Cerebellar nuclear complex (tissue), 1 donor: ENCODE measurements around the gene CLIC5.

Source experiments
- DNase-seq, 2 experiments: peaks; one replicate each; lab custom pipeline; 2025; lab: John Stamatoyannopoulos, UW

CLIC5 gene

GRCh38 chr6:45964300-45964699 is 51.4 kb downstream of the CLIC5 start:
- DNase-seq: no peak

DNA sequence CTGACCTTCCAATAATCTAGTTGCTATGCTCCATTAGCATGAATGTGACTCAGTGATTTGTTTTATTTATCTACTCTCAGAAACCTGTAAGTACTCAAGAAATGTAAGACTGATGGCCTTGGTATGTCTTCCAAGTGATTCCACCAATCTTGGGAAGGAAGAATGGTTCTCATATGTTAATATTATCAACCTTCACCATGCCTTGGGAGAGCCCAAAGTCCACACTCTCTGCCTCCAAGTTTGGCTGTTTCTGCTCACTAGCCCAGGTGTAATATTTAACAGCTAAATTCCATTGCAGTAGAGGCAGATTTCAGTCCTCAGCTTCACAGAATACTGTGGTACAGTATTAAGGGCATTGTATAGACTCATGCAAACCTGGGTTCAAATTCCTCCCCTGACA is 51.8 kb downstream of the CLIC5 start:
- DNase-seq: no peak

DNA sequence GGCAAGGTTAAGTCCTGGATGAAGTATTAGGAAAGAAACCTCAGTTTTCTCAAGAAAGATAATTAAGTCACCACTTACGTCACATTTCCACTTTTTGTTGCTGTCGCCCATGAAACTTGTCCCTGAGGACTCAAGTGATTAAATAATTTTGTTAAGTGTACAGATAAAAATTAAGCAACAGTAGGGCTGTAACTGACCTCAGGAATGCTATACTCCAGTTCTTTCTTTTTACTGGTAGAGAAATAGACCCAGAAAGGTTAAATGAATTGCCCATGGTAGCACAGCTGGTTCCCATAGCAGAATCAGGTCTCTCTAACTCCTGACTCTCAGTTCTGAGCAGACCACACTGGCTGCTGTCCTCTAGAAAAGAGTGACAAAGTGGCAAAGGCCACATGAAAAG is 54.5 kb downstream of the CLIC5 start:
- DNase-seq: no peak

DNA sequence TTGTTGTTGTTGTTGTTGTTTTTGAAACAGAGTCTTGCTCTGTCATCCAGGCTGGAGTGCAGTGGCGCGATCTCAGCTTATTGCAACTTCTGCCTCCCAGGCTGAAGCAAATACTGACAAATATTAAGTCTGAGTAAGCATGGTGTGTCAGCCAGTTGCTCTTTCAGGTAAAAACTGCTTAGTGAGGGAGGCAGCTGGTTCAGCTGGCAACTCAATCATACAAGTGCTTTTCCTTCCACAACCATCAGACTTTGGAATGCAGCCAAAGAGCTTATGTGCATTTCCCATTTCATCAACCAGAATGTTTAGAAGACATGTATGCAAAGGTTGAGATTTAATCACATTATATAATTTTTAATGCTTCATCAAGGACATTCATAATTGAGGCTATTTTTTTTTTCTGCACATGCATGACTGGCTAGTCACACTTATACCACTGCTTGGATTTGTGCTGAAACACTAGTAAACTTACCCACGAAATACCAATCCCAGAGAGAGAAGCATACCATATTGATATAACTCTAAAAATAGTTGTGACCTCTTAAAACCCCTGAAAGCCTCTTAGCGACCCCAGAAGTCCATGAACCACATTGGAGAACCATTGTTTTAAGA is 56.0 kb downstream of the CLIC5 start:
- no peak for DNase-seq

GRCh38 chr6:45956663-45957062 is 59.0 kb downstream of the CLIC5 start:
- DNase-seq: no peak

- no peak for DNase-seq
Measured at GRCh38 chr6:45956176-45956575, 59.5 kb downstream of the CLIC5 start.

DNA sequence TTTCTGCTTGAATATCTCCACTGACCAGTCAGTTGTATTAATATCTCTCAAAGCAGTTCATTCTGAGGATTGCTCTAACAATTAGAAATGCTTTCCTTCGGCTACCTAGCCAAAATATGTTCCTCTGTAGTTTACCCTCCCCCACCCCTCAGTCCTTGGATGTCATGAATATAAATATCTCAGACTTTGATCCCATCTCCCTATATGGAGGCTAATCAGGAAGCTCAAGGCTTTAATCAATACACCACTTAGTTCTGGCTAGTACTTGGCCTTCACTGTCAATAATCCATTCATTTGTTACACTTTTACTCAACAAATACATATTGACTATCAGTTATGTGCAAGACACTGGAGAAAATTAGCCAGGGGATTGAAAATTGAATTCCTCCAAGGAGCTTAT is 60.1 kb downstream of the CLIC5 start:
- no peak for DNase-seq

DNA sequence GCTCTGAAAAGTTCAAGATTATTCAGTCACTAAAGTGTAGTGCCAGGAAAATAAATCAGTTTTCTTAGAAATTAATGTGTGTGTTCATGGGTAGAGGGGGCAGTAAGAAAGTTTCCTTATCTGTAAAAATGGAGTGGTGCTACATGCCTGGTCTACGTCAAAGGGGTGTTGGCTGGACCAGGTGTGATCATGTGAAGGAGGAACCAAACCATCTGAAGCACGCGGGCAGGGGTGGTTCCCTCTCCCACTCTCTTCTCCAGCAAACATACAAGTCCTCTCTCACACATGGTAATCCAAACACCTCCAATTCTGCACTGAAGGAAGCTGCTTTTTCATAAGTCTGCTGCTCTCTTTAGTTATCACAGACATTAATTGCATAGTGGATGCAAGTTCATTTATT is 63.1 kb downstream of the CLIC5 start:
- no peak for DNase-seq

- DNase-seq: no peak
Measured at GRCh38 chr6:45952168-45952529, 63.5 kb downstream of the CLIC5 start.

DNA sequence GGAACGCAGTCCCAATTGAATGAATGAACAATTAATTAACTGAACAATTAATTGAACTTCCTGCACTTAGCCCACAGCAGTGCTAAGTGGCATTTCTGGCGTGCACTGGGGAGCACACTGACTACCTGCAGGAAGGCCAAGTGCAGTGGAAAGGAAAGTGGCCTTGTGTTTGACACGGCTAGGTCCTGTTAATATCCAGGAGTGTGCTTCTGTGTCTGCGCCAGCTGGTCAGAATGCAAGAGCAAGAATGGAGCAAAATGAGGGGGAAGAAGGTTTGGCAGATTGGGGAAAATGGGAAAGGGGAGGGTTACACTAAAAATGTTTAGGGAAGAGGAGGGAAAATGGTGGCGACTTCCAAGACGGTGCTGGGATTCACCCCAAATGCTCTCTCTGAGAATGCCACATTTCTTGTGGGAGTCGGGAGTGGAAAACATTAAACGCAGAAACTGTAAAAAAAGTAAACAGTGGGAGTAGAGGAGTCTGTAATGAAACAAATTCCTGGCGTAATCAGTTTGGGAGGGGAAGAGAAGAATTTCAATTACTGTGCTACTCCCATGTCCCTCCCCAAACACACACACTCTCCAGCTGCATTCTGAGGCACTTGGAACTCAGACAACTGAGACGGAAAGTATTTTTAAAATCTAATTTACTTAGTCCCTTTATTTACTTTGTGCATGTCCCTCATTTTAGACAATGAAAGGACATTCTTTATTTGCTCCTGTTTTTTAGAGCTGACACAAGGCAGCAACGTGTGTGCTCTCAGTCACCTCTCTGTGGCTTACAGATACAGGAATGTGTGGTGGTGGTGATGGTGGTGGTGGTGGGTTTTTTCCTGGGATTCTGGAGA is 64.1 kb downstream of the CLIC5 start:
- DNase-seq: no peak

DNA sequence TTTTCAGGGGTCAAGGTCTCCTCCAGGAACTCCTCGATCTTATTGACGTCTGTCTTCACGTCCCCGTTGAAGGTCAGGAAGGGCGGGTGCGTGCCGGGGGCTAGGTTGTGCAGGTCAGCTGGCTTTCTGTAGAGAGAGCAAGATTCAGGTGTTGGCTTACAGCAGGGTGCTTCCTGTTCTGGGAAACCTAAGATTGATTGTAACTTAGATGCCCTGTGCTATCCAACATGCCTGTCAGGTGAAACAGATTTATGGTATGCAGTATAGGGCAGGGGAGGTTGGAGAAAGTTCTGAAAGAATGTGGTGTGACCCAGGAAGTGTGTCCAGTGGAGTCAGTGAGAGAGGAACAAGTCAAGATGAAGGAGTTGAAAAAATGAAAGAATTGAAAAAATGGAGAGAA is 66.4 kb downstream of the CLIC5 start:
- DNase-seq: no peak

DNA sequence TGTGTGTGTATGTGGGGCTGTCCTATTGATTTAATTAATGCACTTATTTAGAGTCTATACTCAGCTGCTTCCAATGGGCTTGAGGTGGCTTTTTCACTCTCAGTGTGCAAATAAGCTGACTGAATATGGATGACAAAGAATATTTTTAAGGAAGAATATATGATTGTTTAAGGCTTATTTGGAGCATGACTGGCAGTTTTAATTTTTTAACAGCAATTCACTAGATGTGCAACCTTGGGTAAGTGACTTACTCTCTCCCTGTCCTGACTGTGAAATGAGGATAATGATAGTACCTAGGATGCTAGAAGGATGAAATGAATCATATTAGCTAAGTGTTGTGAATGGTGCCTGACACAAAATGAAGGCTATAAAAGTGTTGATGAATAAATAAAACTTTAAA is 67.9 kb downstream of the CLIC5 start:
- no peak for DNase-seq

DNA sequence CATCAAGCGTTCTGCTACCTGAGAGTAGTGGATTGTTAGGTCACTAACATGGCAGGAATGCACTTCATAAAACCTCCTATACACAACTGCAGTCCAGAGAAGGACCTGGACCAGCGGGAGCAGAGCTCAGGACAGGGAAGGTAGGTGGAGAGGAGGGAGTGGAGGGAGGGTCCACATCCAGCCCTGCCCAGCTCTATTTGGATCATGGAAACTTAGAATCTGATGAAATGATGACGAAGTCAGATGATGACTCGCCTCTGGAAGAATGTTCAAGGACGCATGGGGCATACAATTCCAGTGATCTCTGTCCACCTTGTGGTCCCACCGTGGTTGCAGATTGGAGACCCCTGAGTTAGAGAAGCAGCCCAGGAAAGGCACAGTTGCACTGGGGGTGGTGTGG is 68.8 kb downstream of the CLIC5 start:
- DNase-seq: no peak

DNA sequence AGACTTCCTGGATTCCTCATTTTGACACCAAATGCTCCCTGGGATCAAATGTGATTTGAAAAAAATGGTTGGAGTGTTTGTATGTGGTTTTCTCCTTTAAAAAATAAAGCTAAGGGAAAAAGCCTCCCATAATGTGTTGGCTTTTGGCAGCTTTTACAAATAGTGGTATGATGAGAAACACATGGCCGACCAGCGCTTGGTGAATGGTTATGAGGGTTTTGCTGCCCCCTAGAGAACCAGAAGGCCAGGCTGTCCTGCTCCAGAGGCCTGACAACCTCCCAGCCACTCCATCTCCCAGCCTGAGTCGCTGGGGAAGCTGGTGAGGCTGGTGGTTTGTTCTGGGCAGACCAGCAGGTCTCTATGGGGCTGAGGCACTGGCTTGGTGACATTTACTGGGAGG is 69.3 kb downstream of the CLIC5 start:
- DNase-seq: no peak

GRCh38 chr6:45942953-45943352 is 72.7 kb downstream of the CLIC5 start:
- no peak for DNase-seq

DNA sequence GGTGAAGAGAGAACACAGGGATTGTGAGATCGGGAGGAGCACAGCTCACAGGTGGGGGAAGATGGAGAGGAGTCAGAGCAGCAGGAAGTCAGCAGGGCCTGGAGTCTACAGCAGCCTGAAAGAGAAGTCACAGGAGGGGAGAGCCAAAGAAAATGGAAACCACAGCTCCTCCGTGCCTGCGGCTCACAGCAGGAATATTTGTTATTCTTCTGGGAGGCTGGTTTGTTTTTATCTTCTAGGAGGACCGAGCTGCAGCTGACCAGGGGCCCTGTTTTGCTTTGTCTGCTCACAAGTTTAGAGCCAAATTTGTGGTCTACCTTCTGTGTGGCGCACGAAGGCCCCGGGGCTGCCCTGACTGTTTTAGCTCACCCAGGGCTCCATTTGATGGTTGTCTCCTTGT is 81.8 kb downstream of the CLIC5 start:
- DNase-seq: no peak

- DNase-seq: no peak
Measured at GRCh38 chr6:45931232-45931631, 84.4 kb downstream of the CLIC5 start.

- no peak for DNase-seq
Measured at GRCh38 chr6:45930420-45931040, 85.1 kb downstream of the CLIC5 start.

GRCh38 chr6:45929421-45930361 is 86.0 kb downstream of the CLIC5 start:
- DNase-seq: no peak

- DNase-seq: no peak
Measured at GRCh38 chr6:45928721-45929305, 86.8 kb downstream of the CLIC5 start.

DNA sequence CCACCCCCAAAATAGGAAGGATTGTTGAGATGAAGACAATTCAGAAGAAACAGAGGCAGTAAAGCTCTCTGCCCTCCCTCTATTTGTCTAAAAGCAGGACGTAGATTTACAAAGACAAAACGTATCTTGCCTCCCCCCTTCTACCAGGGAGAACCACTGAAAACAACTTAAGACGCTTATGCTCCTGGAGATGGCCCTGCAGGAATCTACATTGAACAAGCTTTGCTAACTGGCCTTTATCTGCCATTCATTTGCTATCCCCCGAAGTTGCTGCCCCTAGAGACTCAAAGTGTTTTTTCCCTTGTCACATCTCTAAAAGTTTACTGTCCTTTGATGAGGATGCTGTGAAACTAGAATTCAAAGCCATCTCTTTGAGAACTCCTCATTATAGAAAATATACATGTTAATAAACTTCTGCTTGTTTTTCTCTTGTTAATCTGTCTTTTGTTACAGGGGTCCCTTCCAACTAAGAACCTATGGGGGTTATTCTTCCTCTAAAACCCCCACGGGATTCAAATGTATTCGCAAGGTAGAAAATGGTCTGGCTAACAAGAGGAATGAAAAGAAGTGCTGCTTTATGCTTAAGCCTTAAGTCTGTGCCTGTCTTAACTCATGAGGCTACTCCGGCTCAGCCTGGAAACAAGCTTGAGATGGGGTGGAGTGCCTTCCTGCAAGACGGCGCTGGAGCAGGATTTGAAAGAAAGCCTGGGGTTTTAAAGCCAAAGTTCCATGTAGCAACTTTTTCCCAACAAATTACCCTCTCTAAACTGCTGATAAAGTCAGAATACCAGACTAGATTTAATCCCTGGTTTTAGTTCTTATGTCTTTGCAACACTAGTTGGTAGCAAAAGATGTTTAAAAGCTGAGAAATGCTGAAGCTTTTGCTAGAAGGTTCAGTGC is 88.0 kb downstream of the CLIC5 start:
- DNase-seq: no peak
